ENCODE measurements around the gene CCL18.

- TF ChIP-seq POLR2A (IDR thresholded peaks at IDR 0.05) (no peak), CTCF (IDR thresholded peaks at IDR 0.05) (no peak), POLR2AphosphoS5 (IDR thresholded peaks at IDR 0.05; ENCODE audit: insufficient read depth in 1 of 2, low read depth in 1 of 2) (no peak)
Measured at GRCh38 chr17:36117505-36118382, 53.7 kb downstream of the CCL18 start.
